ENCODE results near the gene TTC28. TPM values are rescaled to one million over a fixed set of nuclear protein-coding genes. Genes with fewer than 3 reads are reported as not detected.

TTC28 gene
- total RNA-seq, 1 donor from 2014 or later, result 7.9 TPM

DNA sequence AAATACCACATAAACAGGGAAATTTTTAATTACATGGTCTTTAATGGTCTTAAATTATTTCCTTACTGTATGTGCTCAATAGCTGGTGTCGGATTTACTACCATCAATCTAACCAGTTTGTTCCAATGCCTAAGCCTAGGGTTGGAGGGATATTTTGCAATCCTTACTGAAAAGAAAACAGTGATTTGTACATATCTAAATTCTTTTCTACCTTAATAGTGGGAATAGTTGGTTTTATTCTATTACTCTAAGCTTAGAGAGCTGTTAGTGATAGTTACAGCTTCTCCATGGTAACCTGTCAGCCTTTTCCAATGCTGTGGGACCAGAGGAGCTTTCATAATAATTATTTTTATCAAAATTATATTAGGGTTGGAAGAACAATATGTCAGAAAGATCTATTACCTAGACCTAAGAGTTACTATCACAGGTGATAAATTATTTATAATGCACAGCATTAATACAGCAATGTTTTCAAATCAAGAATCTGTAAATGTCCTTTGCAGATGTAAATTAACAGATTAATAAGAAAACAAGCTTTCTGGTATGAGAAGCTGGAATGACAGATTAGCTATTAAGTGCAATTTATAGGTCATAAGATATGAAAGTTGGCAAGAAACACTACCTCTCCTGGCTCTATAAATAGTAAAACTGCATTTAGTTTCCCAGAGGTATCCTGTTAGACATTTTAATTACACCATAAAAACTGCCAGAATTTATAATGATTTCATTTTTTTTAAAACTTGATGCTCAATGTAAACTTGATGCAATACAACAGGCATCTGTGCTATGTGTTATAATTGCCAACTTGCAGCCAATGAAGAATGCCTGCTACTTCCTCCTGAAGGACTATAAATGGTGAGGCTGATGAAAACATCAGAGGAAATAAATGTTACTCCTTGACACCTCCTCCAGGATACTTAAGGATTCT lies 498.6 kb downstream of the TTC28 start:
- Mint-ChIP-seq H3K9me3 (no peaks in the 10 kb centered on the region), H3K4me1 (no peaks in the 10 kb centered on the region), H3K36me3 (ENCODE audit: low read depth) (no peaks in the 10 kb centered on the region), H3K4me3 (no peak overlapping the region), H3K27me3 (peaks cover 2% of the 10 kb centered on the region), H3K27ac (no peak overlapping the region)
- TF ChIP-seq, protein P1, sequence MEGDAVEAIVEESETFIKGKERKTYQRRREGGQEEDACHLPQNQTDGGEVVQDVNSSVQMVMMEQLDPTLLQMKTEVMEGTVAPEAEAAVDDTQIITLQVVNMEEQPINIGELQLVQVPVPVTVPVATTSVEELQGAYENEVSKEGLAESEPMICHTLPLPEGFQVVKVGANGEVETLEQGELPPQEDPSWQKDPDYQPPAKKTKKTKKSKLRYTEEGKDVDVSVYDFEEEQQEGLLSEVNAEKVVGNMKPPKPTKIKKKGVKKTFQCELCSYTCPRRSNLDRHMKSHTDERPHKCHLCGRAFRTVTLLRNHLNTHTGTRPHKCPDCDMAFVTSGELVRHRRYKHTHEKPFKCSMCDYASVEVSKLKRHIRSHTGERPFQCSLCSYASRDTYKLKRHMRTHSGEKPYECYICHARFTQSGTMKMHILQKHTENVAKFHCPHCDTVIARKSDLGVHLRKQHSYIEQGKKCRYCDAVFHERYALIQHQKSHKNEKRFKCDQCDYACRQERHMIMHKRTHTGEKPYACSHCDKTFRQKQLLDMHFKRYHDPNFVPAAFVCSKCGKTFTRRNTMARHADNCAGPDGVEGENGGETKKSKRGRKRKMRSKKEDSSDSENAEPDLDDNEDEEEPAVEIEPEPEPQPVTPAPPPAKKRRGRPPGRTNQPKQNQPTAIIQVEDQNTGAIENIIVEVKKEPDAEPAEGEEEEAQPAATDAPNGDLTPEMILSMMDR (IDR thresholded peaks at IDR 0.05), result no peak
- ATAC-seq (ENCODE audit: low read depth) (no peak), DNase-seq (no peak)
- intact Hi-C loops (cut with micrococcal nuclease), result no loop called here
- POLR2A ChIA-PET, result no interaction called here
- CTCF ChIA-PET, result no interaction called here

DNA sequence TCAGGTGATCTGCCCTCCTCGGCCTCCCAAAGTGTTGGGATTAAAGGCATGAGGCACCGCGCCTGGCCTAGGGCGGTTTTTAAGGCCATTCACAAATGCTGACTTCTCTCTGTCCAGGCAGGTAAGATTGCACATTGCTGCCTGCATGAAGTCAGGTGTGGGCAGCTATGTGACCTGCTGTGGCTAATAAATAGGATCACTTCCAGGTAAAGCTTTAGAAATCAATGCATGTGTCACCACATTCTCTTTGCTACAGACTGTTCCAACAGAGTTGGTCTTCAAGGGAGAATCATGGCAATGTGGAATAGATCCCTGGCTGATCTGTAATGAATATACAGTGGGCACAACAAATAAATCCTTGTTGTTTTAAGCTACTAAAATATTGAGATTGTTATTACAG lies 500.2 kb downstream of the TTC28 start:
- ChIA-PET POLR2A (no interaction called here), CTCF (no interaction called here)
- H3K4me3 Mint-ChIP-seq, result no peak overlapping the region
- no peaks in the 10 kb centered on the region for H3K4me1 Mint-ChIP-seq
- peaks cover 2% of the 10 kb centered on the region for H3K27me3 Mint-ChIP-seq
- TF ChIP-seq, protein P1 (IDR thresholded peaks at IDR 0.05), result no peak
- H3K36me3 Mint-ChIP-seq (ENCODE audit: low read depth), result no peaks in the 10 kb centered on the region
- ATAC-seq (ENCODE audit: low read depth) (no peak), DNase-seq (no peak)
- H3K9me3 Mint-ChIP-seq, result no peaks in the 10 kb centered on the region
- H3K27ac Mint-ChIP-seq, result no peak overlapping the region
- intact Hi-C loops (cut with micrococcal nuclease), result no loop called here

DNA sequence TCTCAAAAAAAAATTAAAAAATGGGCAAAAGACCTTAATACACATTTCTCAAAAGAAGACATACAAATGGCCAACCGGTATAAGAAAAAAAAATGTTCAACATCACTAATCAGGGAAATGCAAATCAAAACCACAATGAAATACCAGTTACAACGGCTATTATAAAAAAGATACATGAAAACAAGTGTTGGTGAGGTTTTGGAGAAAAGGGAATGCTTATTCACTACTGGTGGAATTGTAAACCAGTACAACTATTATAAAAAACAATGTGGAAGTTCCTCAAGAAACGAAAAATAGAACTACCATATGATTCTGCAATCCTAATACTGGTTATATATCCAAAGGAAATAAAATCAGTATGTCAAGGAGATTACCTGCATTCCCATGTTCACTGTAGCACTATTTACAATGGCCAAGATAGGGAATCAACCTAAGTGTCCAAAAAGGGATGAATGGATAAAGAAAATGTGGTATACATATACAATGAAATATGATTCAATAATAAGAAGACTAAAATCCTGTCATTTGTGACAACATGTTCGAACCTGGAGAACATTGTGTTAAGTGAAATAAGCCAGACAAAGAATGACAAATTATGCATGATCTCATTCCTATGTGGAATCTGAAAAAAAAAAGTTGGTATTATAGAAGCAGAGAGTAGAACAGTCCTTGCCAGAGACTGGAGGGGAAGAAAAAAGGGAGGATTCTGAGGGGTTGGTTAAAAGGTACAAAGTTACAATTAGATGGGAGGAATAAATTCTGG lies 503.7 kb downstream of the TTC28 start:
- ChIA-PET CTCF (no interaction called here), POLR2A (no interaction called here)
- ATAC-seq (ENCODE audit: low read depth) (no peak), DNase-seq (no peak)
- no peaks in the 10 kb centered on the region for H3K9me3 Mint-ChIP-seq
- no peak overlapping the region for H3K4me3 Mint-ChIP-seq
- H3K36me3 Mint-ChIP-seq (ENCODE audit: low read depth), result no peaks in the 10 kb centered on the region
- no peaks in the 10 kb centered on the region for H3K4me1 Mint-ChIP-seq
- H3K27me3 Mint-ChIP-seq, result peaks cover 2% of the 10 kb centered on the region
- TF ChIP-seq, protein P1 (IDR thresholded peaks at IDR 0.05), result no peak
- intact Hi-C loops (cut with micrococcal nuclease), result no loop called here
- no peak overlapping the region for H3K27ac Mint-ChIP-seq

DNA sequence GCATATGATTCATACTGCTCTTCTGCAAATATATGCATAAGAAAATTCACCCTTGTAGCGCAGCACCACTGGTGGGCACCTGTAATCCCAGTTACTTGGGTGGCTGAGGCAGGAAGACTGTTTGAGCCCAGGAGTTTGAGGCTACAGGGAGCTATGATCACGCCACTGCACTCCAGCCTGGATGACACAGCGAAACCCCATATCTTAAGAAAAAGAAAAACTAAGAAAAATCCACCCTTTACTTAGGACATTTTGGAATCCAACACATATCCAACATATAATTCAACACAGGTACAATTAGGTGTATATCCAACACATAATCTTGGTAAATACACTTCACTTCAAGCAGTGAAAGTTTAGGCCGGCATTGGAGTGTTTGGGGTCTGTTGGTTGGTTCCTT lies 505.1 kb downstream of the TTC28 start:
- no peak overlapping the region for H3K4me3 Mint-ChIP-seq
- H3K27ac Mint-ChIP-seq, result no peak overlapping the region
- ATAC-seq (ENCODE audit: low read depth), result no peak
- no peaks in the 10 kb centered on the region for H3K36me3 Mint-ChIP-seq (ENCODE audit: low read depth)
- H3K9me3 Mint-ChIP-seq, result no peaks in the 10 kb centered on the region
- peaks cover 2% of the 10 kb centered on the region for H3K27me3 Mint-ChIP-seq
- no peaks in the 10 kb centered on the region for H3K4me1 Mint-ChIP-seq
- no peak for DNase-seq
- intact Hi-C loops (cut with micrococcal nuclease), result no loop called here
- TF ChIP-seq, protein P1 (IDR thresholded peaks at IDR 0.05), result no peak
- POLR2A ChIA-PET, result no interaction called here
- CTCF ChIA-PET, result no interaction called here
